ENCODE results near the gene H2BK1. TPM values are rescaled to one million over a fixed set of nuclear protein-coding genes. Genes with fewer than 3 reads are reported as not detected.

H2BK1 gene
- total RNA-seq, 1 experiment from 2014 or later: not detected

DNA sequence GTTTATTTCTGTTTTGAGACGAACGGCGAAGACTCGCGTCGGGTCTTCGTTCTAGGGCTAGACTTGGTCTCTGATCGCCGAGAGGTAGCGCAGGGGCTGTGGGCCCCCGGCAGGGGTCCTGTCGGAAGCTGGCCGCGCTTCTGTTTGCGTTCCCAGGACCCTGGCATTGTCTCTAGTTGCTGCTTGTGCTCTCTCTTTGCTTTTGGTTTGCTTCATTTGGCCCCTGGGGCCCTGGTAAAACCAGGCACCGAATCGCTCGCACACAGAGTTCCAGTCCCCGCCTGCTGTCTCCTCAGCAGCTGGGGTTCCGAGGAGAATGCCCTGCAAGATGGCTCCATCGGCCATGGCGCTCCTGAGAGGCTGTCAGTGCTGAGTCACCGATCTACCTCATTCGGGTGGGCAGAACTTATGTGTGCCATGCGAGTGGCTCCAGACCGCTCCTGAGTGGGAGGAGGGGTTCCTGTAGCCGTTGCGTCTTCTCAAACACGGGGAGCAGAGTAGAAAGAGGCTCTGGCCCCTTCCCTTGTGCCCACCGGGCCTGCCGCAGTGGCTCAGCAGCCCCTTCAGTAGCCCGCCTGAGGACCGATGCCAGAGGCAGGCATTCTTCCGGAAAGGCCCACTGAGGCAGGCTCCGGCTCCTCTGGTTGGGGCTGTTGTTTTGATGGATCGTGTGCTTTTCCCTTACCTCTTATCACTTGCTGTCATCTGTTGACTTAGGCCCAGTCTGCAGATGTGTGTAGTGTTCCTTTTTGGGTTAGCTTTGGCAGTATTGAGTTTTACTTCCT is 22.8 kb upstream of the H2BK1 start:
- H3K27me3 ChIP-seq (ENCODE audit: control insufficient read depth, insufficient read depth, low read length): no peaks in the 10 kb centered on the region
- DNase-seq (ENCODE audit: low read depth, low spot score) (no peak), ATAC-seq (peak; percentile 52)
- ChIA-PET POLR2A (interaction anchor here (0.6 kb wide), 1 partner anchor 15 kb away, joined by 8 read pairs; no protein-coding TSS in a partner anchor), CTCF (interaction anchor here (0.7 to 0.9 kb wide), 2 partner anchors 11 to 12 kb away, joined by 3 to 4 read pairs; no protein-coding TSS in a partner anchor)
- peak overlapping the region; percentile 91 to 96 for H3K4me3 ChIP-seq (ENCODE audit: low read depth in 2 of 2, low read length in 2 of 2)
- TF ChIP-seq SIN3A (IDR thresholded peaks at IDR 0.05; ENCODE audit: borderline replicate concordance, insufficient read depth, low read depth, low read length) (0 out of 2 replicates have a peak, but pooled peaks have one; percentile 11), TCF7L2 (IDR thresholded peaks at IDR 0.05; ENCODE audit: low read depth, low read length) (no peak)
- no peaks in the 10 kb centered on the region for H3K9me3 ChIP-seq (ENCODE audit: control insufficient read depth, insufficient read depth, low read depth, low read length)
- peaks cover 15% of the 10 kb centered on the region for H3K4me1 ChIP-seq (ENCODE audit: control insufficient read depth, insufficient read depth, low read length)
- BruUV-seq (replicated peaks): no TSS peak
- intact Hi-C loops (cut with micrococcal nuclease; ENCODE audit: unreplicated experiment) (no loop called here), in situ Hi-C loops (cut with HindIII; ENCODE audit: low pct_unique_long_range_greater_than_20kb, low sequenced_read_pairs) (no loop called here)
- H3K36me3 ChIP-seq (ENCODE audit: control insufficient read depth, insufficient read depth, low read length): no peaks in the 10 kb centered on the region; the same call in 1 of the 2 replicates
- H3K27ac ChIP-seq (ENCODE audit: low read length): peak overlapping the region; percentile 86

DNA sequence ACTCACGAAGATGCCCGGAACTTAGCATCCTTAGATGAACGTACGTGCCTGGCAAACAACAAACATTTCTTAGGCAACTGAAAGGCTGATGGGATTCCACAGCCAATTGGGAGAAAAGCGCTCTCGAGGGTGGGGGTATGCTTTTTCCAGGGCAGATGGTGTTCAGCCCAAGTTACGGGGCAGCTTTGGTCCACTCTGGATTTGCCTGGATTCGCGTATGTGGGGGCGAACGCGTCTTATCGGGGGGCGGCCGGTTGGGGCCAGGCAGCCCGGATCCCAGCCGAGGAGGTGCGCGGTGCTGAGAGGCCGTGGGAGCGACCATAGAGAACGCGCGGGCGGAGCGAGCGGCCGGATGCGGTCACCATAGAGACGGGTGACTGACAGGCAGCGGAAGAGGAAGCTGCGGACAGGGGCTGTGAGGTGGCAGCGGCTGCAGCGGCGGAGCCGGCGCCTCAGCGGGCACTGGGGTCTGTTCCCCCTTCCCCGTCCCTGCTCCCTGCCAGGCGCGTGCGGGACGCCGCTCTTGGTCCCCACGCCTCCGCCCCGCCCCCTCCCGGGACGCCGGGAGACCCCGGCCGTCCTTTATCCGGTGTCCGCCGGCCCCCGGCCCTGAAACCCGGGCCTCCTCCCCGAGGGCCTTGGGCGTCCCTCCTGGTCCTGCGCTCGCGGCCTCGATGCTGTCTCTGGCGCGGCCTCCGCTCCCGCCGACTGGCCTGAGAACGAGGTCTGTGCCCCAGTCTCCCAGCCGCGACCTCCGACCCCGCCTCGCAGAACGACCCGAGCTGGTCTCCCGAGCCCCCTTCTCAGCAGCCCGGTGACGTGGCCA is 22.0 kb upstream of the H2BK1 start, which contains the start of gene CHPF2:
CHPF2 (plus strand) TSS at position 393 of the 826 bp plus-strand sequence. CDS start 1,529 bp downstream, outside the sequence.
- intact Hi-C loops (cut with micrococcal nuclease; ENCODE audit: unreplicated experiment) (no loop called here), in situ Hi-C loops (cut with HindIII; ENCODE audit: low pct_unique_long_range_greater_than_20kb, low sequenced_read_pairs) (no loop called here)
- Histone ChIP-seq H3K4me1 (ENCODE audit: control insufficient read depth, insufficient read depth, low read length) (peaks cover 17% of the 10 kb centered on the region), H3K27ac (ENCODE audit: low read length) (peak within 1 kb of the TSS; percentile 86), H3K4me3 (ENCODE audit: low read depth in 2 of 2, low read length in 2 of 2) (peak within 1 kb of the TSS; percentile 91 to 96), H3K9me3 (ENCODE audit: control insufficient read depth, insufficient read depth, low read depth, low read length) (no peaks in the 10 kb centered on the region), H3K27me3 (ENCODE audit: control insufficient read depth, insufficient read depth, low read length) (no peaks in the 10 kb centered on the region), H3K36me3 (ENCODE audit: control insufficient read depth, insufficient read depth, low read length) (no peaks in the 10 kb centered on the region; the same call in 1 of the 2 replicates)
- ChIA-PET CTCF (interaction anchor here (0.7 kb wide), 1 partner anchor 12 kb away, joined by 4 read pairs; no protein-coding TSS in a partner anchor), POLR2A (interaction anchor here (0.6 kb wide), 1 partner anchor 15 kb away, joined by 8 read pairs; no protein-coding TSS in a partner anchor)
- TF ChIP-seq CTCF (IDR thresholded peaks at IDR 0.05) (no peak), TCF7L2 (IDR thresholded peaks at IDR 0.05; ENCODE audit: low read depth, low read length) (no peak), SIN3A (IDR thresholded peaks at IDR 0.05; ENCODE audit: borderline replicate concordance, insufficient read depth, low read depth, low read length) (peak; percentile 38; the same call in 1 of the 2 replicates), POLR2AphosphoS5 (IDR thresholded peaks at IDR 0.05; ENCODE audit: low read depth, low read length) (peak; percentile 84)
- TF ChIP-seq, protein P1, sequence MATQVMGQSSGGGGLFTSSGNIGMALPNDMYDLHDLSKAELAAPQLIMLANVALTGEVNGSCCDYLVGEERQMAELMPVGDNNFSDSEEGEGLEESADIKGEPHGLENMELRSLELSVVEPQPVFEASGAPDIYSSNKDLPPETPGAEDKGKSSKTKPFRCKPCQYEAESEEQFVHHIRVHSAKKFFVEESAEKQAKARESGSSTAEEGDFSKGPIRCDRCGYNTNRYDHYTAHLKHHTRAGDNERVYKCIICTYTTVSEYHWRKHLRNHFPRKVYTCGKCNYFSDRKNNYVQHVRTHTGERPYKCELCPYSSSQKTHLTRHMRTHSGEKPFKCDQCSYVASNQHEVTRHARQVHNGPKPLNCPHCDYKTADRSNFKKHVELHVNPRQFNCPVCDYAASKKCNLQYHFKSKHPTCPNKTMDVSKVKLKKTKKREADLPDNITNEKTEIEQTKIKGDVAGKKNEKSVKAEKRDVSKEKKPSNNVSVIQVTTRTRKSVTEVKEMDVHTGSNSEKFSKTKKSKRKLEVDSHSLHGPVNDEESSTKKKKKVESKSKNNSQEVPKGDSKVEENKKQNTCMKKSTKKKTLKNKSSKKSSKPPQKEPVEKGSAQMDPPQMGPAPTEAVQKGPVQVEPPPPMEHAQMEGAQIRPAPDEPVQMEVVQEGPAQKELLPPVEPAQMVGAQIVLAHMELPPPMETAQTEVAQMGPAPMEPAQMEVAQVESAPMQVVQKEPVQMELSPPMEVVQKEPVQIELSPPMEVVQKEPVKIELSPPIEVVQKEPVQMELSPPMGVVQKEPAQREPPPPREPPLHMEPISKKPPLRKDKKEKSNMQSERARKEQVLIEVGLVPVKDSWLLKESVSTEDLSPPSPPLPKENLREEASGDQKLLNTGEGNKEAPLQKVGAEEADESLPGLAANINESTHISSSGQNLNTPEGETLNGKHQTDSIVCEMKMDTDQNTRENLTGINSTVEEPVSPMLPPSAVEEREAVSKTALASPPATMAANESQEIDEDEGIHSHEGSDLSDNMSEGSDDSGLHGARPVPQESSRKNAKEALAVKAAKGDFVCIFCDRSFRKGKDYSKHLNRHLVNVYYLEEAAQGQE (IDR thresholded peaks at IDR 0.05; ENCODE audit: insufficient read depth in 1 of 2, low read depth in 2 of 2, low read length in 1 of 2): no peak
- ATAC-seq (peak; percentile 98), DNase-seq (ENCODE audit: low read depth, low spot score) (no peak)
- BruUV-seq (replicated peaks): no TSS peak

Measured in Panc1 (cell line).